ENCODE results near the gene TICAM1. TPM values are rescaled to one million over a fixed set of nuclear protein-coding genes. Genes with fewer than 3 reads are reported as not detected.

Gene TICAM1
- total and polyA plus RNA-seq, 2 of the 13 experiments (the other 11 are each of a cell fraction or from before 2014, with no cell fraction given), result 0.33 to 0.95 TPM

DNA sequence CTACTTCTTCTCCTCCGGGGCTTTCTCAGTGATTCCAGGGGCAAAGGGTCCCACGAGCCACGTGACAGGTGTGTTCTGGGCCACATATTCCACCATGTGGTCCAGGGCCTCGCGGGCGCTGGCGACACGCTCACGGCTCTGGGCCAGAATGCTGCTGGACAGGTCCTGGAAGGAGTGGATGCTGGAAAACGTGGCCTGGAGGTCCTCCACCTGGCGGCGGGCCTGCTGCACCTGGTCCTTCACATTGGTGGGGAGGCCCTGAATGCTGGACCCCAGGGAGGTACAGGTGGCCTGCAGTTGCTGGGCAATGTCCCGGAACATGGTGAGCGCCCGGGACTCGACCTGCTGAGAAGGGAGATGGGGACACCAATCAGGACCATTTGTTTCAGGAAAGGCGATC, 7.7 kb upstream of the TICAM1 start:
- FAIRE-seq, result no peak
- Histone ChIP-seq H3K4me2 (ENCODE audit: low read depth, low read length) (no peak overlapping the region), H3K4me1 (ENCODE audit: insufficient read depth, low read length) (peaks cover 32% of the 10 kb centered on the region), H3K27me3 (ENCODE audit: control insufficient read depth in 1 of 2, insufficient read depth in 2 of 2, low read length in 2 of 2) (no peaks in the 10 kb centered on the region), H2AFZ (ENCODE audit: low read length) (no peak overlapping the region), H3K36me3 (replicated peaks in 1 of 2; ENCODE audit: control insufficient read depth in 1 of 2, insufficient read depth in 2 of 2, low read length in 2 of 2) (peaks cover 7 to 29% of the 10 kb centered on the region in 2 experiments; a peak in 4 of 5 replicates), H3K9ac (ENCODE audit: insufficient read depth, low read depth, low read length) (no peak overlapping the region), H3K4me3 (replicated peaks in 1 of 3; ENCODE audit: insufficient read depth in 1 of 3, low read depth in 2 of 3, low read length in 3 of 3) (no peak overlapping the region), H4K20me1 (ENCODE audit: insufficient read depth, low read length) (no peaks in the 10 kb centered on the region), H3K79me2 (ENCODE audit: insufficient read depth, low read length) (no peaks in the 10 kb centered on the region), H3K27ac (ENCODE audit: extremely low read length, insufficient read depth, low read length) (no peak overlapping the region), H3K9me3 (ENCODE audit: low read length) (no peaks in the 10 kb centered on the region)
- DNase-seq (ENCODE audit: low spot score), result no peak
- WGBS (ENCODE audit: low lambda C conversion rate), result 96% methylated on average over 17 of the region's 17 CpGs
- intact Hi-C loops (cut with micrococcal nuclease; ENCODE audit: unreplicated experiment) (no loop called here), in situ Hi-C loops (cut with HindIII; ENCODE audit: extremely low pct_ligation_motif_present, low pct_unique_long_range_greater_than_20kb) (no loop called here)
- ChIA-PET CTCF (ENCODE audit: low intra/inter-chr PET ratio, low total read pairs) (no interaction called here), POLR2A (no interaction called here)
- no peak for ATAC-seq
- TF ChIP-seq GFI1 (CRISPR knock-in tag; IDR thresholded peaks at IDR 0.05; ENCODE audit: borderline replicate concordance), result no peak
- TF ChIP-seq, protein P1, sequence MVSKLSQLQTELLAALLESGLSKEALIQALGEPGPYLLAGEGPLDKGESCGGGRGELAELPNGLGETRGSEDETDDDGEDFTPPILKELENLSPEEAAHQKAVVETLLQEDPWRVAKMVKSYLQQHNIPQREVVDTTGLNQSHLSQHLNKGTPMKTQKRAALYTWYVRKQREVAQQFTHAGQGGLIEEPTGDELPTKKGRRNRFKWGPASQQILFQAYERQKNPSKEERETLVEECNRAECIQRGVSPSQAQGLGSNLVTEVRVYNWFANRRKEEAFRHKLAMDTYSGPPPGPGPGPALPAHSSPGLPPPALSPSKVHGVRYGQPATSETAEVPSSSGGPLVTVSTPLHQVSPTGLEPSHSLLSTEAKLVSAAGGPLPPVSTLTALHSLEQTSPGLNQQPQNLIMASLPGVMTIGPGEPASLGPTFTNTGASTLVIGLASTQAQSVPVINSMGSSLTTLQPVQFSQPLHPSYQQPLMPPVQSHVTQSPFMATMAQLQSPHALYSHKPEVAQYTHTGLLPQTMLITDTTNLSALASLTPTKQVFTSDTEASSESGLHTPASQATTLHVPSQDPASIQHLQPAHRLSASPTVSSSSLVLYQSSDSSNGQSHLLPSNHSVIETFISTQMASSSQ (IDR thresholded peaks at IDR 0.05; ENCODE audit: low read depth), result no peak
- TF ChIP-seq, protein P1 (CRISPR knock-in tag; IDR thresholded peaks at IDR 0.05; ENCODE audit: borderline replicate concordance), result no peak
- no peak for TF ChIP-seq FOXA3 (CRISPR knock-in tag; IDR thresholded peaks at IDR 0.05)
- 0 out of 2 replicates have a peak, but pooled peaks have one; percentile 26 for TF ChIP-seq RBFOX2 (IDR thresholded peaks at IDR 0.05; ENCODE audit: low read depth, low read length)
- TF ChIP-seq AGO1 (IDR thresholded peaks at IDR 0.05; ENCODE audit: low read depth, low read length, poor library complexity, severe bottlenecking), result no peak
- TF ChIP-seq AGO2 (optimal IDR thresholded peaks at IDR 0.05; ENCODE audit: low read depth, low read length), result peak; percentile 56
- TF ChIP-seq, protein P2, sequence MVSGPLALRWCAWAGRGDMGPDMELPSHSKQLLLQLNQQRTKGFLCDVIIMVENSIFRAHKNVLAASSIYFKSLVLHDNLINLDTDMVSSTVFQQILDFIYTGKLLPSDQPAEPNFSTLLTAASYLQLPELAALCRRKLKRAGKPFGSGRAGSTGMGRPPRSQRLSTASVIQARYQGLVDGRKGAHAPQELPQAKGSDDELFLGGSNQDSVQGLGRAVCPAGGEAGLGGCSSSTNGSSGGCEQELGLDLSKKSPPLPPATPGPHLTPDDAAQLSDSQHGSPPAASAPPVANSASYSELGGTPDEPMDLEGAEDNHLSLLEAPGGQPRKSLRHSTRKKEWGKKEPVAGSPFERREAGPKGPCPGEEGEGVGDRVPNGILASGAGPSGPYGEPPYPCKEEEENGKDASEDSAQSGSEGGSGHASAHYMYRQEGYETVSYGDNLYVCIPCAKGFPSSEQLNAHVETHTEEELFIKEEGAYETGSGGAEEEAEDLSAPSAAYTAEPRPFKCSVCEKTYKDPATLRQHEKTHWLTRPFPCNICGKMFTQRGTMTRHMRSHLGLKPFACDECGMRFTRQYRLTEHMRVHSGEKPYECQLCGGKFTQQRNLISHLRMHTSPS (CRISPR knock-in tag; IDR thresholded peaks at IDR 0.05; ENCODE audit: low read depth), result no peak
- TF ChIP-seq, protein P3, sequence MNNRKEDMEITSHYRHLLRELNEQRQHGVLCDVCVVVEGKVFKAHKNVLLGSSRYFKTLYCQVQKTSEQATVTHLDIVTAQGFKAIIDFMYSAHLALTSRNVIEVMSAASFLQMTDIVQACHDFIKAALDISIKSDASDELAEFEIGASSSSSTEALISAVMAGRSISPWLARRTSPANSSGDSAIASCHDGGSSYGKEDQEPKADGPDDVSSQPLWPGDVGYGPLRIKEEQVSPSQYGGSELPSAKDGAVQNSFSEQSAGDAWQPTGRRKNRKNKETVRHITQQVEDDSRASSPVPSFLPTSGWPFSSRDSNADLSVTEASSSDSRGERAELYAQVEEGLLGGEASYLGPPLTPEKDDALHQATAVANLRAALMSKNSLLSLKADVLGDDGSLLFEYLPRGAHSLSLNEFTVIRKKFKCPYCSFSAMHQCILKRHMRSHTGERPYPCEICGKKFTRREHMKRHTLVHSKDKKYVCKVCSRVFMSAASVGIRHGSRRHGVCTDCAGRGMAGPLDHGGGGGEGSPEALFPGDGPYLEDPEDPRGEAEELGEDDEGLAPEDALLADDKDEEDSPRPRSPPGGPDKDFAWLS (CRISPR knock-in tag; IDR thresholded peaks at IDR 0.05; ENCODE audit: borderline replicate concordance), result no peak
- TF ChIP-seq, protein P4, sequence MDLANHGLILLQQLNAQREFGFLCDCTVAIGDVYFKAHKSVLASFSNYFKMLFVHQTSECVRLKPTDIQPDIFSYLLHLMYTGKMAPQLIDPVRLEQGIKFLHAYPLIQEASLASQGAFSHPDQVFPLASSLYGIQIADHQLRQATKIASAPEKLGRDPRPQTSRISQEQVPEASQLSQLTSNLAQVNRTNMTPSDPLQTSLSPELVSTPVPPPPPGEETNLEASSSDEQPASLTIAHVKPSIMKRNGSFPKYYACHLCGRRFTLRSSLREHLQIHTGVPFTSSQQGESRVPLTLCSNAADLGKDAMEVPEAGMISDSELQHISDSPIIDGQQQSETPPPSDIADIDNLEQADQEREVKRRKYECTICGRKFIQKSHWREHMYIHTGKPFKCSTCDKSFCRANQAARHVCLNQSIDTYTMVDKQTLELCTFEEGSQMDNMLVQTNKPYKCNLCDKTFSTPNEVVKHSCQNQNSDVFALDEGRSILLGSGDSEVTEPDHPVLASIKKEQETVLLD (CRISPR knock-in tag; IDR thresholded peaks at IDR 0.05; ENCODE audit: low read depth), result no peak
- TF ChIP-seq TARDBP (CRISPR knock-in tag; IDR thresholded peaks at IDR 0.05), result no peak
- no peak for TF ChIP-seq PHF5A (CRISPR knock-in tag; IDR thresholded peaks at IDR 0.05; ENCODE audit: low read depth, unreplicated experiment)
- no TSS peak for BruUV-seq (replicated peaks)

Measured in HepG2 (cell line).